ENCODE data around the gene COG7.

GRCh38 chr16:23484510-23485256, 31.7 kb upstream of the COG7 start:
- TF ChIP-seq, protein P1, sequence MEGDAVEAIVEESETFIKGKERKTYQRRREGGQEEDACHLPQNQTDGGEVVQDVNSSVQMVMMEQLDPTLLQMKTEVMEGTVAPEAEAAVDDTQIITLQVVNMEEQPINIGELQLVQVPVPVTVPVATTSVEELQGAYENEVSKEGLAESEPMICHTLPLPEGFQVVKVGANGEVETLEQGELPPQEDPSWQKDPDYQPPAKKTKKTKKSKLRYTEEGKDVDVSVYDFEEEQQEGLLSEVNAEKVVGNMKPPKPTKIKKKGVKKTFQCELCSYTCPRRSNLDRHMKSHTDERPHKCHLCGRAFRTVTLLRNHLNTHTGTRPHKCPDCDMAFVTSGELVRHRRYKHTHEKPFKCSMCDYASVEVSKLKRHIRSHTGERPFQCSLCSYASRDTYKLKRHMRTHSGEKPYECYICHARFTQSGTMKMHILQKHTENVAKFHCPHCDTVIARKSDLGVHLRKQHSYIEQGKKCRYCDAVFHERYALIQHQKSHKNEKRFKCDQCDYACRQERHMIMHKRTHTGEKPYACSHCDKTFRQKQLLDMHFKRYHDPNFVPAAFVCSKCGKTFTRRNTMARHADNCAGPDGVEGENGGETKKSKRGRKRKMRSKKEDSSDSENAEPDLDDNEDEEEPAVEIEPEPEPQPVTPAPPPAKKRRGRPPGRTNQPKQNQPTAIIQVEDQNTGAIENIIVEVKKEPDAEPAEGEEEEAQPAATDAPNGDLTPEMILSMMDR (IDR thresholded peaks at IDR 0.05), result no peak
- no peak for TF ChIP-seq POLR2A (IDR thresholded peaks at IDR 0.05)

Data from heart left ventricle (tissue), 13 donors.